ENCODE results near the gene GNPDA1.

GNPDA1 gene

GRCh38 chr5:142020122-142020659 is 7.4 kb upstream of the GNPDA1 start:
- no peak for DNase-seq

- no peak for DNase-seq
Measured at GRCh38 chr5:142017832-142018427, 5.1 kb upstream of the GNPDA1 start.

DNA sequence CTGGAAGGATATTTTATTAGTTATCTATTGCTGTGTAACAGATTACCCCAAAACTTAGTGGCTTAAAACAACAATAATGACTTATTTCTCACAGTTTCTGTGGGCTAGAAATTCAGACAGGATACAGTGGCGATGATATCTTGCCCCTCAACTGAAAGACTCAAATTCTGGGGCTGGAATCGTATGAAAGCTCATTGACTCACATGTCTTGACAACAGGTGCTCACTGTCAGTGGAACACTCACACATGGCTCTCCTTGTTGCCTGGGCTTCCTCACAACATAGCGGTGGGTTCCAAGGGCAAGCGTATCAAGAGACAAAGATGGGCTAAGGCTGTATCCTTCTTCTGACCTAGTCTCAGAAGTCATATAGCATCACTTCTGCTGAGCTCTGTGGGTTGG is 3.7 kb upstream of the GNPDA1 start:
- no peak for DNase-seq

GRCh38 chr5:142015781-142016533 is 3.1 kb upstream of the GNPDA1 start:
- DNase-seq, result no peak

- DNase-seq, result no peak
Measured at GRCh38 chr5:142014911-142015584, 2.2 kb upstream of the GNPDA1 start.

DNA sequence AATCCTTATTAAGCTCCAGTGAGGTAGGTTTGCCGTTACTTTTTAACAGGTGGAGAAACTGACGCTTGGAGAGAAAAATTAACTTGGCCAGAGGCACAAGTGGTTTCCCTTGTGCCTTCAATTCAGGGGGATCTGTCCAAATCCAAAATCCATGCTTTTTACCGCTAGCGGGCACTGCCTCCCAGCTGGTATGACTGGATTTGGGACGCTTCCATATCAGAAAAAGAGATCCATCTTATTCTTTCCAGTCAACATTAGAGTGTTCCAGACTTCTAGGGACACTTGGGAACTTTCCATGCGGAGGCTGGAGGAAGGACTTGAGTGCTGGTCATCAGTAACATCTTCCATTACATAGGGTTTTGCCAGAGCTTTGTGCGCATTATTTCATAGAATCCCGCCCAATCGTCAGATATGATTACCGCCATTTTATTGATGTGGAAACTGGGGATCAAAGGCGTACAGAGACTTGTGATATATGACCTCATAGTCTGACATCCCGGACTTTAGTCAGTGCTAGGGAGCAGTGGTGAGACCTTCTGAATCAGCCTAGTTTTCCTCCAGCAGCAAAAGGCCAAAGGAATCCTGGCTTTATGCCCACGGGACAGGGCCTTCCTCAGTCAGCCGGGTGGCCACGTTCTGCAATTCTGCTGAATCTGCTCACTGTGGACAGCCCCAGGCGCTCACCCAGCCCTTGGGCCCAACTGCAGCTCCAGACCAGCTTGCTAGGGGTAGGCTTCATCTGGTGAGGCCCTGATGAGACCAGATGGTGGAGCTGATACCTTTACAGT is 1.1 kb upstream of the GNPDA1 start:
- no peak for DNase-seq

DNA sequence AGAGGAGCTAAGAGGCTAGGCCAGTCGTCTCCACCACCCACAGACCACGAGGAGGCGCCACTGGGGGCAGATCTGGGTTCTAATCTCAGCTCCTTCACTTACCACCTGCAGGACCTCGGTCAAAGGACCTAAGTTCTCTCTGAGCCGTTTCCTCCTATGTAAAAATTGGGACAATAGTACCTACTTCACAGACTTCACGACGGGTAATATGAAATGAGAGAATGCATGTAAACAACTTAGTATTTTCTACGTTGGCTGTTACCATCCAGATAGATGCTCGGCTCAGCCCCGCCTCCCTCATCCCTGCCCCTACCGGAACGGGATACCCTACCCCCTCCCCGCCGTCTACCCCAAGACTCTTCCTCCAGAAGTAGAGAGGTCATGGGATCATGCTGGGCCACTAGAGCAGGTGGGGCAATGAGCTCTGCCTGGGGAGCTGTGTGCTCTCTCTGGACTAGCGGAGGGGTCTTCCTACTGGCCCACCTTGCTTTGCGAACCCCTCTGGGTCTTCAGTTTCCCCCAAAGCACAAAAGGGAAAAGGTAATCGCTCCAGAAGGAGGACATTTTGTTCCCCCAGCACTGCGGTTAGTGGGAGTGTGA is 541 bp downstream of the GNPDA1 start:
- DNase-seq, result no peak

GRCh38 chr5:142011572-142012185 is 1.1 kb downstream of the GNPDA1 start:
- DNase-seq, result no peak

GRCh38 chr5:142009886-142010285 is 2.9 kb downstream of the GNPDA1 start:
- no peak for DNase-seq

- no peak for DNase-seq
Measured at GRCh38 chr5:142008813-142009212, 4.0 kb downstream of the GNPDA1 start.

DNA sequence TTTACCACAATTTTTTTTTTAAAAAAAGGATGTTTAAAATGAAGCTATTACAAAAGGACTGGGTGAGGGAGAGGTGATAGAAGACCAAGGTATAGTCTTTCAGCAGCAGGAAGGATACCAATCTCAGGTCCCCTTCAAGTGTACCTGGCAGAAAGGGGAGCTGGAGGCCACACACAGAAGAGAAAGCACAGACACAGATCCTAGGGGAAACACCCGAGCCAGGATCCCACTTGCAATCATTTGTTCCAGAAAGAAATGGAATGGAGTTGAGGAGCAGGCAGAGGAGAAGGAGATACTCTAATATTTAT is 5.6 kb downstream of the GNPDA1 start:
- no peak for DNase-seq

GRCh38 chr5:142006363-142007236 is 6.2 kb downstream of the GNPDA1 start:
- no peak for DNase-seq

GRCh38 chr5:142003266-142003800 is 9.5 kb downstream of the GNPDA1 start:
- no peak for DNase-seq

DNA sequence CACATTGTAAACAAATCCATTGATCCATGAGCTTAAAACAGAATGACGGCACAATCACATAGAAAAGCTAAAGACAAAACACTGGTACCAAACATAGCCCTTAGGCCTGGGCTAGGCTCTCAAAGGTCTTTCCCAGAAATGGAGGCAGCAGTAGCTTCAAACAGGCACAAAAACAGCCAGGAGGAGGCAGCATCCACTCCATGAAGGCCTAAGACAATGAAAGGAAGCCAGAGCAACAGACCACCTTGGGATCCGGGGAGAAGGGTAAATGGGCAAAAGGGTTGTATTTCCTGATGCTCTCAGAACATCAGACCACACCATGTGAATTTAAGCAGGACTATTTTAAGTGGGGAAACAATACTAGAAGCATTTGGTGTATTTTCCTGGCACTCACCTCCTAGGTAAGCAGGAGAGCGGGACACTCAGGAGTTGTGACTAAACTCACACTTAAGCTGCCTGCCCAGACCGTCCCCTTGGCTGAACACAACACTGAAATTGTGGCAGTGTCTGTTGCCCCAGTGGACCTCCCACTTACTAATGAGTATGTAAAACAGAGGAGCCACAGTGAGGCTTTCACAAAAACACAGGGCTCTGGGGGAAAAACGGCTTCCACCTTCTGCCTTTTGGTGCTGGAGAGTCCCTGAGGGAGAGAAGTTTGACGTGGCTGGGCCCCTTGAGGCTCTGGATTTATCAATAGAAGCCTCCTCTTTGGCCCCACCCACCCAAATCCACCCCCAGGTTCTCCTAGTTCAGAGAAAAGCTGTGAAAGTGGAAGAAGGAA is 11.9 kb downstream of the GNPDA1 start:
- no peak for DNase-seq

- no peak for DNase-seq
Measured at GRCh38 chr5:142000173-142000572, 12.7 kb downstream of the GNPDA1 start.

- DNase-seq, result no peak
Measured at GRCh38 chr5:141997358-141997960, 15.4 kb downstream of the GNPDA1 start.

DNA sequence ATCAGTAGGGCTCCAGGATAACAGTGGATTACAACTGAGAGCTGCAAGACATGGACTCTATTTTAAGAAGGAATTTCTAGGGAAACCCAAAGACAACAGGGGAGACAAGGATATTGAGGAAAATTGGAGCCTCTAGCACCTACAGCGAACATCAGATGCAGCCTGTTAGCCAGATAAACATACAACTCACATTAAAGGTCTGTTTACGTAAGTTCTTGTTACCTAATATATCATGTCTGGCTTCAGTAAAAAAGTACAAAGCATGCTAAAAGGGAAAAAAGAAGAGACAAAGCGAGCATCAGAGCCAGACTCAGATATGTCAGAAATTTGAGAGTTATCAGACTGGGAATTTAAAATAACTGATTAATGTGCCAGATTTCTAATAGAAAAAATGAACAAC is 17.2 kb downstream of the GNPDA1 start:
- DNase-seq, result no peak

GRCh38 chr5:141994511-141995136 is 18.2 kb downstream of the GNPDA1 start:
- no peak for DNase-seq

DNA sequence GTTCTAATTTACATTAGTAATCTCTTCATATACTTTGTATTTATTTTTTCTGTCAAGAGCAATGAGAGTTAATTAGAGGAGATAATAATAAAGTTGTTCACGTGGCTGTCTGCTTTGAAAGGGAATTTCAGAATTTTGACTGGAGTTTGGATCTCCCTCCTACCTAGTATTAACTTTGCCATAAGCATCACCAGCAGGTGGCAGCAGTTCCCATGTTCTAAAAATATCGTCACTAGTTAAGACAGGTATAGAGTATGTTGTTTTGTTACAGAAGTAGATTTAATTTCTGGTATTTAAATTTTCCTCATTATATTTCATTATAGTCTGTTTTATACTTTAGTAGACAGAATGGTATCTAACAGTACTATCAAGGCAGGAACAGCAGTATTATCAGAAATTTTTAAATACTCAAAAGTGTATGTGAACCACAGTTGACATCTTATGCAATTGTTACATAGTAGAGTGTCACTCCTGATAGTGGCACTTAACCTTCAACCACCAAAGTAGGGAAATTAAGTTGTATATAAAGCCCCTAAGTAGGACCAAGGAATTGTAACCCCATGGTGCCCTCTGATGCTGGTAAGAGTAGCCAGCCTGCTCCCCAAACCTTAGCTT is 20.4 kb downstream of the GNPDA1 start:
- DNase-seq, result no peak

All from activated gamma-delta T cell (primary cell).